Measurements from ENCODE around the gene HIC2.
"Not testable (repeated sequence)": the region's sequence is repeated elsewhere in the genome, so short reads cannot be mapped to it uniquely, and the experiment has no call there.

GRCh38 chr22:21440018-21440636 lies 23.0 kb downstream of the HIC2 start:
- TF ChIP-seq CTCF, POLR2A (IDR thresholded peaks at IDR 0.05): not testable (repeated sequence)
